NCI-H748 (cell line): ENCODE measurements around the gene DNAJC11.
"Not testable (repeated sequence)": the region's sequence is repeated elsewhere in the genome, so short reads cannot be mapped to it uniquely, and the experiment has no call there.

ENCODE experiments used
- DNase-seq: peaks from one replicate; lab custom pipeline; 2025; ENCODE audit not compliant: unreplicated experiment; lab: John Stamatoyannopoulos, UW

The DNAJC11 gene

DNA sequence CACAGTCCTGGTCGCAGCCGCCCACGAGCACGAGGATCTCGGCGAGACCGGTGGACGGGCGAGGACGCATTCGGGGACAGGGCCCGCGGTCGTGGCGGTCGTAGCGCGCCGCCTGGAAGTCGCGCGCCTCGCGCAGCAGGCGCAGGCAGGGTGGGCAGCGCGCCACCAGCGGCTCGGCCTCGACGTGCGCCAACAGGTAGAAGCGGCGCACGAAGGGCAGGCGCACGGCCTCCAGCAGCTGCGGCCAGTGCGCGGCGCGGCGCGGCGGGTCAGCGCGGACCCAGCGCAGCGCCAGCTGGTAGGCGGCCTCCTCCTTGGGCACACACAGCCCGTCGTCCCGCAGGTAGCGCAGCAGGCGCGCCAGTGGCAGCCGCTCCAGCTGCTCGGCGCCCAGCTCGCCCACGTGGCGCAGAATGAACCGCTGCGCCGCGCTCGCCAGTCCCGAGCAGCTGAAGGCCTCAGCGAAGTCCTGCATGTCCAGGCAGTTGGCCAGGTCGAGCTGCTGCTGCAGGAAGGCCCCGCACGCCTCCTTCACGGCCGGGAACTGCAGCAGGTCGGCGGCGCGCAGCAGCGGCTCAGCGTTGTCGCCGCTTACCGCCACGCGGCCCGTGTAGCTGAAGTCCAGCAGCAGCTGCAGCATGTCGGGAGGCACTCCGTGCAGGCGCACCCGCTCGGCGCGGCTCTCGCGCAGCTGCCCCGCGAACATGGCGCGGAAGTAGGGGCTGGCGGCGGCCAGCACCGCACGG lies 99.5 kb downstream of the DNAJC11 start:
- DNase-seq: peak; percentile 76

DNA sequence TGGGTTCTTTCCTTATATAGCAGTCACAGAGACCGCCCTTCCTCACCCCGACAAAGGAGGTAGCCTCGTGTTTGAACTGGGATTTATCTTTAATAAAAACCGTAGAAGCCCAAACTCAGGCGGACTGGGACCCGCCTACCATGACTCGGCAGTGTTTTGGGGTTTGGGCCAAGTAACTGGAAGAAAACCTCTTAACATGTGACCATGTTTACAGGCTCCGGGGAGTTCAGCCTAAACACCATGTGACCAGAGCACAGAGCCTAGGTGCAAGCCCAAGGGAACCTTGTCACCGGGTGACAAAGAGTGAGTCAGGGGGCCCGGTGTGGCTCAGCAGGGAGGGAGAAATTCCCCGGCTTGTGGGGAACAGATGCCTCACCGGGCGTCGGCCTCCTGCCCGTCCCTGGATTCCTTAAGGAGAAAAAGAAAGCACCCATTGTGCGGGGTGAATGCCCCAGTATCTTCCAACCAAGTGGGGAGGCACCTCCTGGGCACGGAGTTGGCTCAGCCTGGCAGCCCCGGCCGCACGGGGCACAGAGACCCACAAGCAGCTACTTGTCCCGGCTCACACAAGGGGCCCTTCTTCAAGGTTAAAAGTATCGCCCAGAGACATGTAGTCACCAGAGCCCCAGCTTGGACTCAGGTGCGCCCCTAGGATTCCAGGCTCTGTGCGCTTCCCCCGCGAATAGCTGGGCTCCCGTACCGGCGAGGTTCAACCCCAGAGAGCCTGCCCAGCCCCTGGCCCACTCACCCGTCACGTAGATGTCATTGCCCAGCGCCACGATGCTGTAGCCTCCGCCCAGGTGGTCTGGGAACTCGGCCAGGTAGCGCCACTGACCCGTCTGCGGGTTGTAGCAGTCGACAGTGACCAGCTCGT lies 100.3 kb downstream of the DNAJC11 start:
- peak; percentile 55 for DNase-seq

DNA sequence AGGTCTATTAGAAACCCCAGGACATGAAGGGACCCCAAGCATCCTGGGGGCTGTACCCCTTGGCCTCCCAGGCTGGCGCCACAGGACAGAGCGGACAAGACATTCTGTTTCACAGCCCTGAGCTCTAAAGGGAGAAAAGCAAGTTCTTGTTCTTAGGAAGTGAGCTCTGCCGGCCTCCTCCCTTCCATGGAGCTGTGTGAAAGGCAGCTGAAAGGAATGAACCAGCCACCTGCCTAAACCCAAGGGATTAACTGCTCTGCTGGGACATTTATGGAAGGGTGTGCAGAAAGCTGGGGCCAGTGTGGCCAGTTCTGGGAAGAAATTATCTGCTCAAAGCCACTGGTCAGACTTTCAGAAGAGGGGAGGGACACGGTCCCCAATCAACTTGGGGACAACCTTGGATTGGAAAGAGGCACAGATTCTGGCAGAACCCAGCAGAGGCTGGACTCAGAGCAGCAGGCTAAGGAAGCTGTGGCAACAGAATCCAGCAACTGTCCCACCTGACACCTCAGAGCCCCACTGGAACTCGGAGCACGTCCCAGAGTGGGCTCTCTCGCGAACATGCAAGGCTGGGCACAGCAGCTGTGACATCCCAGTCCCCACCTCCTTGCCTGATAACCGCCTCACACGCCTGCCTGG lies 101.1 kb downstream of the DNAJC11 start:
- no peak for DNase-seq

DNA sequence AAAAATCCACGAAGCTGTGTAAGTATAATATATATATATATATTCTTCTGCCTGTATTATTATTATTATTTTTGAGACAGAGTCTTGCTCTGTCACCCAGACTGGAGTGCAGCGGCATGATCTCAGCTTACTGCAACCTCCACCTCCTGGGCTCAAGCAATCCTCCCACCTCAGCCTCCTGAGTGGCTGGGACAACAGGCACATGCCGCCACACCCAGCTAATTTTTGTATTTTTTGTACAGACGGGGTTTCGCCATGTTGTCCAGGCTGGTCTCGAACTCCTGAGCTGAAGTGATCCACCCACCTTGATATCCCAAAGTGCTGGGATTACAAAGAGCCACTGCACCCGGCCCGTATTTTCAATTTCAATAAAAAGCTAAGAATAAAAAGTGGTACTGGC lies 101.6 kb downstream of the DNAJC11 start:
- not testable (repeated sequence) for DNase-seq

DNA sequence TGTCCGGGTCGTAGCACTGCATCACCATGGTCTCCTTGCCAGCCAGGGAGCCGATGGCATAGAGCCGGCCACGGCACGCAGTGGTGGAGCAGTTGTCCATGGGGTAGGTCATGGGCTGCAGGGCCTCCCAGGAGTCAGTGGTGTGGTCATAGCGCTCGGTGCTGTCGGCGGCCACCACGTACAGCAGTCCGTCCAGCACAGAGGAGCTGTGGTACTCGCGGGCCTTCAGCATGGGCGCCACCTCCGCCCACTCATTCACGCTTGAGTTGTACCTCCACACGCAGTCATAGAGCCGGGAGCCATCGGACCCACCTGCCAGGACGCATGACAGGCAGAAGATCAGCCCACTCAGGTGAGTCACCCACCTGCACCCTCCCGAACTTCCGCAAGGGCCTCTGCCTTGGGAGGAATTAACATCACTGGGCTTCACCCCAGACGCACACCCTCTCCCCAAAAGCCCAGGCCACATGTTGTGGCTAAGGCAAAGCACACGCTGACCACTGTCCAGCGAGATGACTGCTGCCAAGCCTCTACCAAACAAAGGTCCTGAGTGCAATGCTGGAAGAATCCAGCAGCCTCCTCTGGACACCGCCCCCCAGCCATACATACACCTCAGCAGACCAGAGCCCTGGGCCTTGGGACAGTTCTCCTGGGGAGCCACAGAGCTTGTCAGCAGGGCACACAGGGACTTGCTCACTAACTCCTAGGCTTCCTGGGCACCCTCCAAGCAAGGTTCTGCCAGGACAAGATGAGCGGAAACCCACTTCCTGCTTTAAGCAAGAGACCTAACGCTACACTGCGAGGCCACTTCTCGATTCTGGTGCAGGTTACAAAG lies 102.3 kb downstream of the DNAJC11 start:
- DNase-seq: no peak

DNA sequence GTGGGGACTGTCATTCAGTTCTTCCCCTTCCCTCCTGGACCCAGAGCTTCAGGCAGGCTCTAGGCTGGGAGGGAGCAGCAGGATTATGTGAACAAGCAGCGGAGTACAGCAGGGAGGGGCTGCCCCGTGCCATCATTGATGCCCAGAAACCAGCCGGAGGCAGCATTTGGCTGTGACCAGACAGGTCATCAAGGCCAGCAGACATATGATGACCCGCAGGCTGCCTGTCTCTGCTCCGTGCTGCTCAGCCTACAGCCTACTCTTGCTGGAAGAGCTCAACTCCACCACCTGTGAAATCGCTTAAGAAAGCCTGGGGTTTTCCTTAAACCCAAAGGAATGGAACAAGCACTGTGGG lies 103.9 kb downstream of the DNAJC11 start:
- no peak for DNase-seq

DNA sequence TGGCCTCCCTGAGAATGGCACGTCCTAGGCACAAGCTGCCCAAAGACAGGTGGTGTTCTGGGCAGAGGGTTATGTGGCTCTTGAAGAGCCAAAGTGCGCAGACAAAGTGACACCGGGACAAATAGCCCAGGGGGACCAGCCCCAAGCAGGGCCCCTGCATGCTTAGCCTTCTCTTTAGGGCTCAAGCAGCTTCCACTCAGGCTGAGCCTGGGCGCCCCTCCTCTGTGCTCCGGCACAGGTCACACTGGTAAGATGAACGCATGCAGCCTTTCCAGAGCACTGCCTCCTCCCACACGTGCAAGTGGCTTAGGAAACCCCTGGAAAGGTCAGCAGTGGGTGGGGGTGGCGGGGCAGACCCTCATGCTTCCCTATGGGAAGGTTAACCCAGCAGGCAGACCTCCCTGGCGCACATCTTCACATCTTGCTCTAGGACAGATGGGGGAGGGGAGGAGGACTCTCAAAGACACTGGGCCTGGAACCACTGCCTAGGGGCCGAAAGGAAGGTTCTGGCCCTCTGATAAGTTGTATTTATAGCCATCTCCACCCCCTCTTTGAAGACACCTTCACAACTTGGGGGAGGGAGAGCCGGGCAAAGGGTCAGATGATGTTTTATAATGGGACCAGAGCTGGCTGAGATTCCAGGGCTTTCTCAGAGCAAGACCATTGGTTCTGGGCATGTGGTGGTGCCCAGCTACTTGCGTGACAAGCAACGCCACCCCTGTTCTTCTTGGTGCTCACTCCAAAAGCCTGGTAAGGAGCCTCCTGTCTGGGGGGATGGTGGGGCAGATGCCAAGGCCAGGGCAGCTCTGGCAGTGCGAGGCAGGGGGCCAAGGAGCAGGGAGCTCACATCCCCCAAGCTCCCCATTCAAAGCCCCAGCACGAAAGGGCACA lies 104.5 kb downstream of the DNAJC11 start:
- DNase-seq: no peak

DNA sequence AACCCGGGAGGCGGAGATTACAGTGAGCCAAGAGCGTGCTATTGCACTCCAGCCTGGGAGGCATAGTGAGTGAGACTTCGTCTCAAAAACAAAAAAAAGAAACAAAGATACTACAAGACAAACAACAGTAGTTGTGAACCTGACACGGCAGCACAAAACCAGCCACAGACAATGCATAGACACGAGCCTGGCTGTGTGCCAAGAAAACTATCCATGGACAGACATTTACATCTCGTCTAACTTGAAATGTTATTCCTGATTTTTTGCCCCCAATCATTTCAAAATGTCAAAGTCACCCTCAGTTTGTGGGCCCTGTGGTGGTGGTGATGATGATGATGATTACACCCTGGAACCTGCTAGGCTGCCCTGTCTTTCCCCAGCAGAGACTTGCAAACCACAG lies 105.3 kb downstream of the DNAJC11 start:
- DNase-seq: no peak

DNA sequence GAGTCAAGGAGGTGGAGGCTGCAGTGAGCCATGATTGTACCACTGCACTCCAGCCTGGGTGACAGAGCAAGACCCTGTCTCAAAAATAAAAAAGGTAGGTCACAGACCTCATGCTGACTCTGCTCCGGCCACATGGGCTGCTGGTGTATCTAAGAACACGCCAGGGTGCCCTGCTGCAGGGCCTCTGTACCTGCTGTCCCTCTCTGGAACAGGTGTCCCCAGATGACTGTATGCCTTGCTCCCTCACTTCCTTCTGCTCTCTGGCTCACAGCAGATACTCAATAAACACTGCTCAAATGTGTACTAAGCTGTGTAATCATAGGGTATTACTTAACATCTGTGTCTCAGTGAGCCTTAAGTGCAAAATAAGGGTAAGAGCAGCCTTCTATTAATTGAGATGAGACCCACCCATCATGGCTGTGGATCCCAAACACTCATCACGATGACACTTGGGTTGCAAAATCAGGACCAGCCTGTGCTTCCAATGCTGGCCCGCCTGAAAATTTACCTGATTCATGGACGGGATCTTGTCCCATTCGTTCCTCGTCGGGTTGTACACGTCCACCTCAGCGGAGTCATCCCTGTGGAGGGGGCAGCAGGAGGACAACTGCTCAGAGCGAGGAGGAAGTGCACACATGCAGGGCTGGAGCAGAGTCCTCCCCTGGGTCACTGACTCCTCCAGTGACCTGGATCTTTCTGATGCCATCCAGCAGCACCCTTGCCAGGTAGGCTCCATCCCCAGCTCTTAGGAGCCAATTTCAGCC lies 106.5 kb downstream of the DNAJC11 start:
- DNase-seq: no peak

DNA sequence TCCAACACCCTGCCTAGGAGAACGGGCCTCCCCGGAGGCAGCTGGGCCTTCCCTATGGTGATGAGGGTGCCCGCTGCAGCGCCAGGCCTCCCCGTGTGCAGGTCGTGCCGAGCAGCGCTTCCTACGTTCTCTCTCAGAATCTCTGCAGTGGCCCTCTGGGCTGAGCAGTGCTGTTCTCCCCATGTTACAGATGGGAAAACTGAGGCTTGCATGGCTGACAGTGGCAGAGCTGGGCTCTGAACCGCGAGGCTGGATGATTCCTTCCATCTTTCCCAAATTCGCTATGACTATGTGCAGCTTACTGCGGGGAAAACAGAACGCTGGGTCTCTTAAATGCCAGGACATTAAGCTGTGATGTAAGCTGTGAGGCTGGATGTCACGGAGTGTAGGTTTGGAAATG lies 107.8 kb downstream of the DNAJC11 start:
- DNase-seq: no peak

DNA sequence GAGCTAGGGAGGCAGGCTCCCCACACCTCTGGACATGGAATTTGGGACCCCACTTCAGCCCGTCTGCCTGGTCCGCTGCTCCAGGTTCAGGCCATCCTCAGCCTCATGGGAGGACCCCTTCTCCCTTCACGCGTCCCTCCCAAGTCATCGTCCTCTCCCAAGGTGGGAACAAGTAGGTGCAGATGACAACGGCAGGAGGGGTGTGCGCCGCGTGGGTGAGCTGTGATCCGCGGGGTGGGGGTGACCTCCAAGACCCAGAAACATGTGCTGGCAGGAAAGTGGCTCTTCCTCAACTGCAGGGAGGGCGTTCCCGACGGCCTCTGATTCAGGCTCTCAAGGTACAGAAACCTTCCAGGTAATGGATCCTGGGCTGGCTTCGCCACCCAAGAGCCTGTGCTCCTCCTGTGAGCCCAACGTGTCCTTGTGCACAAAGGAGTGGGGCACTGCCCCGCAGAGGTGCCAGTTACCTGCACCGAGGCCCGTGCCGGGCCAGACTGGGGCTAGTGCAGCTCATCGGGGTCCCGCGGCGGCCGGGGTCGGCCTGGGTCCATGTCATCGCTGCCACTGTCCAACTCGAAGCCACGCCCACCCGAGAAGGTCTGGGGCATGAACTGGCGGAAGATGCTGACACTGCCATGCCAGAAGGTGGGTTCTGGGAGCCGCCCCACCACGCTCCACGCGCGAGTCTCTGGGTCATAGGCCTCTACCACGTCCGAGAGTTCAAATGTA lies 108.6 kb downstream of the DNAJC11 start:
- no peak for DNase-seq

DNA sequence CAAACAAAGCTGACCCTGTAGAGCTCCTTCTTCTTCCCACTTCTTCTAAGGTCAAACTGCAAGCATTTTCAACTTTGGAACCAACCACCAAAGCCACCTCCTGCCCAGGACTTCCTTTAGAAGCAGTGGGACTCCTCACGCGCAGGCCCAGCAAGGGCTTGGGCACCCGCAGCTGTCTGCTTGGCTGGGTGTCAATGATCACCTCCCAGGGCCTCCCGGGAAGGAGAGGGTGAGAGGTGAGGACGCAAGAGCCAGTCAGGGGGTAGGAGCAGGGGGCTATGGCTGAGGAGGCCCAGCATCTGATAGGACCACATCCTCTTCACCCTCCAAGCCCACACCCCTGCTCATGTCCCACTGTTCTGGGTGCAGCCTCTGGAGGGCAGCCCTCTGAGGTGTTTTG lies 109.2 kb downstream of the DNAJC11 start:
- DNase-seq: no peak

DNA sequence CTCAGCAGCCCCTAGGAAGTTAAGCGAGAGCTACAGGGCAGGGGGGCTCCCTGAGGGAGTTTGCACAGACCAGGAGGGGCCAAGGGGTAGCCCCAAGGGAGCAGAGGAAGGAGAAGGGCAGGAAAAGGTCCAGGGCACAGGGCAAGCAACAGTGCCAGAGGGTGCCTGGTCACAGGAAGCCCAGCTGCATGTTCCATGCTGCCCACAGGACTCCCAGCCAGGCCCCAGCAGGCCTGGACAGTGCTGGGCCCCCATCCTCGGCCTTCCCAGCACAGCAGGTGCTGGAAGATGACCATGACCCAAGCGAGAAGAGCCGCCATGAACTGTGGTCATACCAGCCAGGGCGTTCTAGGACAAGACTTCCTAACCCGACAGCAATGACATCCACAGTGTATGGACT lies 110.0 kb downstream of the DNAJC11 start:
- no peak for DNase-seq

DNA sequence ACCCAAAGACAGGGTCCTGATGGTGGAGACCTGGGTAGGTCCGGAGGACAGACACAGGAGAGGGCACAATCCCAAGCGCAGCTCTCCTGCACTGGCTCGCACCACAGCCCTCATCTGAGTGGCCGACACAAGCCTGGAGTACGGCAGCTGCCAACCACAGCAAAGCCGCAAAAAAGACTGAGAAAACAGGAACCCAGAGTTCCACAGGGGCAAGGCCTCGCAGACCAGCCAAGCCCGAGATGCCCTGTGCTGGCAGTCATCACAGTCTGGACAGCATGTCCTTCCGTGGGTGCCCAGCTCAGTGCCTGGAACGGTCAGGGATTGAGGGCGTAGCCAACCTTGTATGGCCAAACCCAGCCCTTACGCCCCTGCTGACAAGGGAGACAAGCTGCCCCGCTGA lies 110.4 kb downstream of the DNAJC11 start:
- DNase-seq: no peak

DNA sequence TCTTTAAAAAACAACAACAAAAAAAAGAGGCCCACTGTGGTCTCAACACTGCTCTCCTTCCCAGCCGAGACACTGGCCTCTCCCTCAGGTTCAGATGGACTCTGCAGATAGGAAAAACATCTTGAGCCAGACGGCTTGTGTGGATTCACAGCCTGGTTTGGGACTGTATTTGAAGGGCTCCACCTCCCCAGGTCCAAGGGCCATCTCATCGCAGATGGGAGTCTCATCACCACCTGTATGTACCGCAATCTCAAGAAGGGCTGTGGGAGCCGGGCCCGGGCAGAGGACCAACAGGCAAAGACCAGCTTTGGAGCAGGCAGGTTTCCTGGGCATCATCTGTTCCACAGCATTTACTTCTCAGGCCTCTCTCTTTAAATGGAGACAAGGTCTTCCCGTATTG lies 111.6 kb downstream of the DNAJC11 start:
- no peak for DNase-seq

DNA sequence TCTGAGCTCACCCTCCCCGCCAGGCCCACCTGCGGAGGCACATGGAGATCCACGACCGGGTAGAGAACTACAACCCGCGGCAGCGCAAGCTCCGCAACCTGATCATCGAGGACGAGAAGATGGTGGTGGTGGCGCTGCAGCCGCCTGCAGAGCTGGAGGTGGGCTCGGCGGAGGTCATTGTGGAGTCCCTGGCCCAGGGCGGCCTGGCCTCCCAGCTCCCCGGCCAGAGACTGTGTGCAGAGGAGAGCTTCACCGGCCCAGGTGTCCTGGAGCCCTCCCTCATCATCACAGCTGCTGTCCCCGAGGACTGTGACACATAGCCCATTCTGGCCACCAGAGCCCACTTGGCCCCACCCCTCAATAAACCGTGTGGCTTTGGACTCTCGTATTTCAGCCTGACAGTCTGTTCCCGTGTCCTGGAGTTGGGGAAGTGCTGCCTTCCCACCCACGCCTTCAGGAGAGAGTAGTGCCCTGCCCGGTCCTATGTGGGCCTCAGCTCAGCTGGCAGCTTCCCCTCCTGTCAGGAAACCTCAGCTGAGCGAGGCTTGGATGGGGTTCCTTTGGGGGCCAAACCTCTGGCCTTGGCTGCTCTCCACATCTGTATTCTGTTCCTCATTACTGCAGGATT lies 112.6 kb downstream of the DNAJC11 start:
- DNase-seq: no peak

DNA sequence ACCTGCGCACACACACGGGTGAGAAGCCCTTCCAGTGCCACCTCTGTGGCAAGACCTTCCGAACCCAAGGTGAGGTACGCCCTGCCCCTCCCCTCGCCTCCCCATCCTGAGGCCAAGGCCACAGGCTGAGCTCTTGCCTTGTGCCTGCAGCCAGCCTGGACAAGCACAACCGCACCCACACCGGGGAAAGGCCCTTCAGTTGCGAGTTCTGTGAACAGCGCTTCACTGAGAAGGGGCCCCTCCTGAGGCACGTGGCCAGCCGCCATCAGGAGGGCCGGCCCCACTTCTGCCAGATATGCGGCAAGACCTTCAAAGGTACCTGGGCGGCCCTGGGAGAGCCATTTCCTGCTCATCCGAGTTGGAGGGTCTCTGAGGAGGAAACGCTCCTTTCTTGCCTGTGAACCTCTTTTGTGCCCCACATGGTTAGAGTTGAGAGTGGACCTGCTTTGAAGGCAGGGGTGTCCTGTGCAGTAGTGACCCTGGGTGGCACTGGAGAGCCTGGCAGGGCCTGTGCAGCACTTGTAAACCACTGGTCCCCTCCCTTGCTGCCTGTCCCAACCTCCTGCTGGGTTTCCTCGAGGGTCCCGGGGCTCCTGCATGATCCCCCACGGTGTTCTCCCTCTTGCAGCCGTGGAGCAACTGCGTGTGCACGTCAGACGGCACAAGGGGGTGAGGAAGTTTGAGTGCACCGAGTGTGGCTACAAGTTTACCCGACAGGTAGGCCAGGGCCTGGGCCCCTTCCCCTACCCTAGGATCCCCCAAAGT lies 113.3 kb downstream of the DNAJC11 start:
- no peak for DNase-seq
